GM10847 (cell line): ENCODE measurements around the gene OBP2B.

Source experiments
- POLR2A ChIP-seq: IDR thresholded peaks from 2 replicates; pipeline ENCODE4 v1.6.1; 2011; ENCODE audit not compliant: insufficient read length; ENCODE audit errors: extremely low read depth

The OBP2B gene

DNA sequence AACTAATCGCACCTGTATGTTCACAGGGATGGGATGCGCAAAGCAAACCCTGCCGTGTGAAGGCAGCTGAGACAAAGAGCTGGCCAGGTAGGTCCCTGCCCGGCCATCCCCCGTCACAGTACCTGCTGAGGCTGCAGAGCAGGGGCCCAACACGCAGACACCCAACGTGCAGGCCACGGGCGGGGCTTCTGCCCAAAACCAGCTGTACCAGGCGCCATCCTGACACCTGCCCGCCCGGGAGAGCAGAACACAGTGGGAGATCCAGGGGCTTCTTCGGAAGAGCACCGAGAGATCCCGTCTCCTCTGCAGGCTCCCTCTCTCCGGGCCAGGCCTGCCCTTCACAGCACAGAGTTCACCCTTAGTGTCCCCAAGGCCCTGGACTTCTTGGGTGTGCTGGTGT lies 37.5 kb upstream of the OBP2B start:
- no peak for TF ChIP-seq POLR2A

DNA sequence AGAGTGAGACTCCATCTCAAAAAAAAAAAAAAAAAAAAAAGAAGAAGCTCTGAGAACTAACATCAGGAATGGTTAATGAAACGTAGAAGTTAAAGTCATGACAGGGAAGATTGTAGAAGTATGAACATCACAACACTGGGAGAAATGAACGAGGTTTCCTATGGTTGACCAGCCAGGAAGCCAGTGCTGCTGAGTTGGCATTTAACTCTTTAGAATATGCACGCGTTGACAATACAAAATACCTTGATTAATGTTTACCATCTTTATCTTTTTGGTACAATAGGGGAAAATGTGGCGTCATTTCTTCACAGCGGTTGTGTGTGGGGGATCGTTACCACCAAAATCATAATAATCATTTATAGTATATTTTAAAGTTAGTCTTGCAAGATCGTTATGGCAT lies 33.9 kb upstream of the OBP2B start:
- no peak for TF ChIP-seq POLR2A

DNA sequence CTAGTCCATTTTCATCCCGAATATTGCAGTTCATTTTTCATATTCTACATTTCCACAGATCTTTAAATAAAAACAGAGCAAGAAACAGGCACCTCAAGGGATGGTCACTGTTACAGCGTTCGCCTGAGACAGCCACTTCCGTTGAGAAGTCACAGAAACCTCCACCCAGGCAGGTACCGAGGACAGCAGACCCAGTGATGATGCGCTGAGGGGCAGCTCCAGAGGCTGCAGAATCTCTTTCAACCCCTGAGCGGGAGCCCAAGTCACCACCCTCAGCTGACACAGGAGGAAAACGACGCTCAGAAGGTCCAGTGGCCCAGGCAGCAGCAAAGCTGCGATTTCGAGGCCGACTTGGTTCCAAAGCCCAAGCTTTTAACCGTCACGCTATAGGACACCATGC lies 33.2 kb upstream of the OBP2B start:
- no peak for TF ChIP-seq POLR2A

DNA sequence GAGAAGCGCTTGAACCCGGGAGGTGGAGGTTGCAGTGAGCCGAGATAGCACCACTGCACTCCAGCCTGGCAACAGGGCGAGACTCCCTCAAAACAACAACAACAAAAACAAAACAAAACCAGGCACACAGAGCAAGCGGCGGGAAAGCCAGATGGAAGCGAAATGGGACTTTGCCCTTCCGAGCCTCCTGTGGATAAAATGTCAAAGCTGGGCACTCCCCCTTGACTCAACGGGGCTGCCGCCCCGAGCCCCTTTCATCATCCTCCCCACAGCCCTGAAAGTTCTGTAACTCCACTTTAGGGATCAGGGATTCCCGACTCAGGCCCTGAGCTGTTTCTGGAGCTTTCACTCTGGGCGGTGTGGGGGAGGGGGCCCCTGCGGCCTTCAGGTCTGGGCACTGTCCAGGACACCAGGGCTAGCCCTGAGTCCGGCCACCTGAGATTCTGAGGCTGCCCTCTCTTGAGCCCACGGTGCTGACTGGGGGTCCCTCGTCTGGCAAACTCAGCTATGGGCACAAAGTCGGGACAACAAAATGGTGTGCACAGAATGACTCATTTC lies 30.6 kb upstream of the OBP2B start:
- no peak for TF ChIP-seq POLR2A

DNA sequence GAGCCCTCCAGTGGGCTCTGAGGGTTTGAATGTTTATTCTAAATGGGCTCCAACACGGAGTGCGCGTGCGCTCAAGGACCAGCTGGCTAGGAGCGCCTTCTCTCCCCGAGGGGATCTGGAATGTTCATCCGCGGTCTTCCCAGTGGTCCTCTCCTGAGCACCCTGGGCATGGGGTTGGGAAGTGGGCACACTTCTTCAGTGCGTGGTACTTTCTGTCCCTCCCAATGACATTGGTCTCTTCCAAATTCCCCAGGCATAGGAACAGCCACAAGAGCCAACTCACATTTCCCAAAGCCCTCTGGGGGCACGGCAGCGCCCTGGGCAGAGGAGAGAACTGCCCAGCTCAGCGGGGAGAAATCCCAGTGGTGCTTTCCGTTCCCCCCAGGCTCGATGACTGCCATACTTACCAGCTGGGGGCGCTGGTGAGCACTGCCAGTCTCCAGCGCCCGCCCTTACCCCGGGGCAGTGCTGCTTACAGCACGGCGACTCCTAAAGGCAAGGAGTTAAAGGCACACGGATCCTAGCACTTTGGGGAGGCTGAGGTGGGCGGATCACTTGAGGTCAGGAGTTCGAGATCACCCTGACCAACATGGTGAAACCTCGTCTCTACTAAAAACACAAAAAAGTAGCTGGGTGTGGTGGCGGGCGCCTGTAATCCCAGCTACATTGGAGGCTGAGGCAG lies 29.9 kb upstream of the OBP2B start:
- TF ChIP-seq POLR2A: no peak

DNA sequence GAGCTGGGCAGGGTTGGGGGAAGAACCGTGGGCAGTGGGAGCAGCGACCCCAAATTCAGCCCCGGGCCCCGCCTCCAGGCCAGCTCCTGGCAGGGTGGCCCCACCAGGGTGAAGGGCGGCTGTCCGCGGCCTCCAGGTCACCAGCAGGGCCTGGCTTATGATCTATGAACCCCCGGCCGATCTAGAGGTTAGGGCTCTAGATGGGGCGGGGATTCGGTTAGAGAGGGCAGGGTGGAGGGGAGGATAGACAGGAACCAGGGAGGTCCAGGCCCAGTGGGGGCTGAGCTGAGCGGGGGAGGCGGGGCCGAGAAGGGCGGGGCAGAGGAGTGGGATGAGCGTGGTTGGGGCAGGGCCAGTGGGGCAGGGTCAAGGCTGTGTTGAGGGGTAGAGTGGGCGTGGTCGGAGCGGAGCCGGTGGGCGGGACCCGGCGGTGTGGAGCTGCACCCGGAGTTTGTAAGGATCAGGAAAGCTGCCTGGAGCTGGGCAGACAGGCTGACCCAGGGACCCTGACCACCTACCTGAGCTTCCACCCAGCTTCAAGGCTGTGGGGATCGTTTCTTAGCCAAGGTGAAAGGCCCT lies 29.3 kb upstream of the OBP2B start:
- TF ChIP-seq POLR2A: no peak

DNA sequence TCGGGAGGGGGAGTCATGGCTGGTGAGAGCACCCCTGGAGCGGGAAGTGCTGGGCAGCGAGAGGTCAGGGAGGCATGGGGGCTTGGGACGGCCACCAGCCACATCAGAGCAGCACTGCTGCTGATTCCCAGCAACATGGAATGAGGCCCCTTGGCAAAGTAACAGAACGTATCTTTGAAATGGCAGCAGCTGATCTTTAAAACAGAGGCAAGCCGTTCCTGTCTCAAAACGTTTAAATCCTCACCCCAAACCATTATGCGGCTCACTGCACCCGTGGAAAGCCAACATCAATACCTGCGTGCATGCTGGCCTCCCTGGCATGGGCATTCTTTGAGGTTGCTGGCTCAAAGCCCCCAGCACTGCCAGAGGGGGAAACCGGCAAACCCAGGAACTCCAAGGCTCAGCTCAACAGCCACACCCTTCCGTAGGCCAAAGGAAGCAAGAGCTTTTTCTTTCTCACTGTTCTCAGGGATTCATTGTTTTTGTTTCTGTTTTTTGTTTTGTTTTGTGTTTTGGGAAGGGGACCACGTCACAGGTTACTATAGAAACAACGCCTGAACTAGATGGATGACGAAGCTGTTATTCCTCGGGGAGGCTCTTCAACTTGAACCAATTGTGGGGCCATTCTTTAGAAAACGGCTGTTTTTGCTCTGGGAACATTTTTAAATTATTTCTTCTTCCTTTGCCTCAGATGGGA lies 28.1 kb upstream of the OBP2B start:
- no peak for TF ChIP-seq POLR2A

DNA sequence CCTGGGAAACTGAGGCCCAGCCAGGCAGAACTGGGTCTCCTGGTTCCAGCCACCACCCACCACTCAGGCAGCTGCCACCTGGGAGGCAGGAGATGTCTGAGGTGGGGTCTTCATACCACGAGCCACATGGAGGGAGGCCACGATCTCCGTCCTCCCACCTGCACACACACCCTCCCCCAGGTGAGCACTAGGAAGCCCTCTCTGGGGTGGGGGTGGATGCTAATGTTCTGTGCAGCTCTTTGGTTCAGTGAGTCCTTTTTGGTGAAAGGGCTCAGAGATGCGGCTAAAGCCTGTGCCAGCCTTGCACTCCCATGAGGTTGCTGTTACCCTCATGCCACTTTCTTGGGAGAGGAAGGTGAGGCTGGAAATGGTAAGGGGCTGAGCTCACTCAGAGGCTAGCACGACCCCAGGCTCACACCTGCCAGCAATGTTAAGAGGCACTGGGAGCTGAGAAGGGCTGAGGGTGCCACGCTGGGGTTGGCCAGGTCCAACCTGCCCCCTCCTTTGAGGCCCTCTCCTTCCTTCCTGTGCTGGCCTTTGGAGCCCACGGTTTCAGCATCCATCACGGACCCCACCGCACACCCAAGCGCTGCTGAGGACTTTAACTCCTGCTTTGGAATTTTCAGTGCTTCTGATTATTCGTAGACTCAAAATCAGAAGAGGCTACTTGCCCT lies 26.6 kb upstream of the OBP2B start:
- no peak for TF ChIP-seq POLR2A

DNA sequence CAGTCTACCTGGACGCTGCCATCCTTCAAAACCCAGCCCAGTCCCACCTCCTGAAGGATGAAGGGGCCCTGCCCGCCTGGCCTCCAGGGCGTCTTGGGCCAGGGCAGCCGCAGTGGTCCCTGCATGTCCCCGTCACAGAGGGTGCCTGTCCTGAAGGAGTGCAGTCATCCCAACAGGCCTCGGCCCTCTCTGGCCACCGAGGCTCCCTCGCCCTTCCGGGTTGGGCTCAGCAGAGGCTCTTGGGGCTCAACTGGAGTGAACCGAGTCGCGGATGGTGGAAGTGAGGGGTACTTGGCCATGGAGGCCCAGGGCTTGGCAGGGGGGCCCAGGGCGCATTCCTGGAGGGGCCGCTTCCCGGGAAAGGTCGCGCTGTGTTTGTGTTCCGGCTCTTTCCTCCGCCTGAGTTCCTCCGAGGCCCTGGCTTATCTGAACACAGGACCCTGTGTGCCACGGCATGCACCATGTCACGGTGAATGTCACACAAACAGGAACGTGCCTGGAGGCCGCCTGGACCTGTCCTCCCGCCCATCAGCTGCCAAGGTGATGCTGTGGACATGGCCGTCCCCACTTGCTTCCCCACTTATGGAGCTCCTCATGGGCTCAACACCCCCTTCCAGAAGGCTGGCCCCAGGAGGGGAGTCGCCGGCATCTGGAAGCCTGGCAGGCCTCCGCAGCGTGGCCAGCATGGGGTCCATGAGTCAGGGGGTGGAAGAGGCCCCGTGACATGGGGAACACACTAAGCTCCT lies 25.7 kb upstream of the OBP2B start:
- no peak for TF ChIP-seq POLR2A

DNA sequence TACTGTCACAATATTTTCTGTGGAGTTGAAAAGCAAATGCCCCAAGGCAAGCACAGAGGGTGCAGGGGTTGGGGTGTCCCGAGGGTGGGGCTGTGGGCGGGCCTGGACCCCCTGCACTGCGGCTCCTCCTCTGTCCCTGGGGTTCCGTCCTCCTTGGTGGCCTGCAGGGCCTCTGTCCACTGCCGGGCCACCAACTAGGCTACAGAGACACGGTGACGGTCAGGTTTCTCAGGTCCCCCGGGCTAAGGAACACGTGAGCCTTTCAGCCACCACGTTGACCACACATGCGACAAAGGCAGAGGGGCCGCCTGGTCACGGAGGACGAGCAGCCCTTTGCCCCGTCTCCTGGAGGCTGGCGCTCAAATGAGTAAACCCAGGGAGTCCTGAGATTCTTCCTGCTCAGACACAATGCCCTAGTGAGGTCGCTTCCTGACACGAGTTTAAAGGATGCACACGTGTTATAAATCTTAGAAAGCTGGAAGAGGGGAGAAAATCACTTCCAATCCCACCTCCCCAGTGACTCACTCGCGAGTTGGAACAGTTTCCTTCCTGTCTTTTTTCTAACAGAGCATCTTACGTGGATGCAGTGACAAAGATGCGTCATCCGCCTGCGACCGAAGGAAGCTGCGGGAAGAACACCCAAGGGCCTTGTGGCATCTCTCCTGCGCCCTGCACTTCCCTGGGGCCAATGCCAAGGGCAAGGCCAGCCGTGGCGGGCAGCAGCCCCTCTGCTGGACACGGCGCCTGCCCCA lies 24.8 kb upstream of the OBP2B start:
- TF ChIP-seq POLR2A: no peak

DNA sequence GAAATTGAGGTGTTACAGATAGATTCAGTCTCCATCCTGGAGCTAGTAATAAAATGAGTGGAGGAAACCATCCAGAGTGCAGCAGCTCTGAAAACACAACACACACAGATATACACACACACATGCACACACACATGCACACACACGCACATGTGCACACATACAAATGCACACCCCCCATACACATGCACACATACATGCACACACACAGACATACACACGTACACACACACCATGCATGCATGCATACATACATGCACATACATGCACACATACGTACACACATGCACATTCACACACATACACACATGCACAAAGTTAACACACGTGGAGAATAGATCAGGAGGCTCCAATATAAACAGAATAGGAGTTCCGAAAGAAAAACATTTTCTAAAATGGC lies 21.0 kb upstream of the OBP2B start:
- no peak for TF ChIP-seq POLR2A

DNA sequence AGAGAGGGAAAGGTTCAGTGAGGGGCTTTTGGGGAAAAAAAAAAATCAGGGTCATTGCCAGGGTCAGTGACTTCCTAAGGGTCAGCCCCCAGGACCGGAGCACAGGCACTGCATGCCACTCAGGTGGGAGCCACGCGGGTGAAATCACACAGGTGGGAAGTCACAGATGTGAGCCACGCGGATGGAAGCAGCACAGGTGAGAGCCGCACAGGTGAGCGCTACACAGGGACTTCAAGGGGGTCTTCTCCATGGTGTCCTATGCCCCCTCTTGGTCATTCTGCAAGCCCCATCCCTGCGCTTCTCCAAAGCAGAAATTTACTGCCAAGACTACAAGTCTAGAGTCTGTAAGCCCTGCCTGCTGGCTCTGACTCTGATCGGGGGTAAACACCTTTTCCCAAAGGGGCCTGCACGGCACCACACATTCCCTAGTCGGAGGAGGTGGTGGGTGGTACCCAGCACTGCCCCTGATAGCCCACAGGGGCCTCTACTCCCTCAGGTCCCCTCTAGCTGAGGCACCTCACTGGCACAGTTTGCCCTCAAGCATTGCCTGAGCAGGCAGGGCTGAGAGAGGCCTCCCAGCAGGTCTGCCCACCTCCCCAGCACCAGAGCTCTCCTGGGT lies 18.3 kb upstream of the OBP2B start:
- no peak for TF ChIP-seq POLR2A

DNA sequence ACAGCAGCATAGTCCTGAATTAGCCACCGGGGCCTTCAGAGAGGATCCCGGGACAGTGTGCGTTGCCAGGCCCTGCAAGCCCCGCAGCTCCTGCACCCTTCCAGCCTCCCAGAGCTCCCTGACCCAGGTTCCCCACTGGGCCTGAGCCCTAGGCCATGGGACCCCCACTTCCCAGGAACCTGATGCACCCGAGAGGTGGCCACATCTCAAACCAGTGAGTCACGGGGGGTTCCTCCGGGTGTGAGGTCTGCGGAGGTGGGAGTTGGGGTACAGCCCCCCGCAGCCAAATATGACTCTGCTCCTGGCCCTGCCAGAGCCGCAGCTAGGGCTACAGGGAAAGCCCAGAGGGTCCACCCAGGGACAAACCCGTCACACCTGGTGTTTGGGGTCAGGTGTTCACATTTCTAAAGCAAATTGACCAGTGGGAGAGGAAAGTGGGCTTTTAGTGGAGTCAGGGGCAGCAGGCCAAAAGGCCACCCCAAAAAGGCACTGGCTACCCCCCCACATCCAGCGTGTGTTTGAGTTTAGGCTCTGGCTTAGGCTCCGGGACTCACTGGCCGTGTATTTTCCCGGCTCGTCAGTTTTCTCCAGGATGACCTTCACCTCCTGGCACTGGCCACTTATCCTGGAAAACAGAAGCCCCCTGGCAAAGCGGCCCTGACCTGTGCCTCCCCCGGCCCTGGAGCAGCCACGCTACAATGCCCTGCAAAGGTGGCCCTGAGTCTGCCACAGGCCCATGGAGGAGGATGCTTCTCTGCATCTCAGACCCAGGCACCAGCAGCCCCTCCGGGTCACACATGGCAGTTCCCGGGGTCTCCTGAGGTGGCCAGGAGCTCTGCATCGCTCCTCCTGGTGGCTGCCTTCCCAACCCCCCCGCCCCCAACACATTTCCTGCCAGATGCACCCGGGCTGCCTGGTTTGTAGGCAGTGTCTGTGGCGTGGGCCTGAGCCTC lies 17.4 kb upstream of the OBP2B start:
- no peak for TF ChIP-seq POLR2A
